ENCODE results near the gene PTK6.

Gene PTK6

DNA sequence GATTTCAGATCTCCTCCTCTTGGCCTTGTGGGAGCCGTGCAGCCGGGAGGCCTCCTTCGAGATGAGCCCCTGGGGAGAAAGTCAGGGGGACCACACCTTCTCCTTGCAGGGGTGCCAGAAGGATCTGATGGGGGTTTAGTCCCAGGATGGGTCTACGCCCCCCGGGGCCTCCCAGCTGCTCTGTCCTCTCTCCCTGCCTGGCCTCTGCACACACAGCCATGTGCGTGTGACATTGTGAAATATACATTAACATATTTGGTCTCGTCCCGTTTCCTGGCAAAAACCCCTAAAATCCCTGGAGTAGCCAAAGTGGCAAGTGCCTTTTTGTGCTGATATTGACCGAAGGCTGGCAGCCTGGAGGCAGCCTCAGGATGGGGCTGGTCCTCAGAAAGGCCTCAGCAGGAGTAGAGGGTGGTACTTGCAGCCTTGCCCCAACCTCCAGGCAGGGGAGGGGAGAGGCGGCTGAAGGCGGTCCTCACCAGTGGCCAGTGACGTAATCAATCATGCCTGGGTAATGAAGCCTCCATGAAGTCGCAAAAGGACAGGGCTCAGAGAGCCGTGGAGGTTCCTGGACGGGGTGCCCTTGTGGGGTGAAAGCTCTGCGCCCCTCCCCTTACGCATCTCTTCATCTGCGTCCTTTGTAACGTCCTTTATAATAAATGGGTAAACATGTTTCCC lies 42.0 kb upstream of the PTK6 start:
- no peaks in the 10 kb centered on the region for H3K27me3 ChIP-seq (replicated peaks; ENCODE audit: control insufficient read depth, insufficient read depth, low read length)
- no peak for DNase-seq (ENCODE audit: extremely low read depth, insufficient read length)

DNA sequence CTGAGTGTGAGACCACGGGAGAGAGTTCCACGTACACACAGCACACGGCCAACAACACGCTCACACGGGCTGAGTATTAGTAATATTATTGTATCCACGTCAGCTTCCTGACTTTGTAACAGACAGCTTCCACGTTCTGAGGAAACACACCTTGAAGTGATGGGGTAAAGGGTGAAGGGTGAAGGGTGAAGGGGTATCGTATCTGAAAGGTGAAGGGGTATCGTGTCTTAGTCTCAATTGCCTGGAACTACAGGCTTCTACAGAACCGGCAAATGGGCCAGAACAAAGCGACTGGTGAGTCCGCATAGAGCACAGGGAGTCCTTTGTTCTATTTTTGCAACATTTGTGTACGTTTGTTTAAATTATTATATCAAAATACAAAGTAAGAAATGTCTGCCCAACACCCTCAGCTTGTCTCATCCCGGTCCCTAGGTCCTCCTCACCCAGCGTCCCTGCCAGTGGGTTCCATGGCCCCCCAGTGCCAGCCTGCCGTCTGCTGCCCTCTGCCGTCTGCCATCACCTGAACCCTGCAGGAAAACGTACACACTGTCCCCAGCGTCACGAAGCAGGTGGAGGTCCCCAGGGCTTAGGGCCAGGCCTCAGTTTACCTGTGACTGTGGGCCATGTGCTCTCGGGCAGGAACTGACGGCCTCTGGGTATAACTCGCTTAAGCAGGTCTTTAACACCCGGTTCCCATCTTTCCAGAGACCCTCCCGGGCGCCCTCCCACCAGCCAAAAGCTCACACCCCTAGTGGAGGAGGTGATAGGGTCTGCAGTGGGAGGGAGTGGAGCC lies 41.2 kb upstream of the PTK6 start:
- H3K27me3 ChIP-seq (replicated peaks; ENCODE audit: control insufficient read depth, insufficient read depth, low read length) = no peaks in the 10 kb centered on the region
- H3K36me3 ChIP-seq (ENCODE audit: control insufficient read depth, insufficient read depth, low read length) = no peaks in the 10 kb centered on the region
- no peak overlapping the region for H3K4me3 ChIP-seq (replicated peaks; ENCODE audit: low read depth, low read length)
- no peak for DNase-seq (ENCODE audit: extremely low read depth, insufficient read length)
- TF ChIP-seq, protein P1, sequence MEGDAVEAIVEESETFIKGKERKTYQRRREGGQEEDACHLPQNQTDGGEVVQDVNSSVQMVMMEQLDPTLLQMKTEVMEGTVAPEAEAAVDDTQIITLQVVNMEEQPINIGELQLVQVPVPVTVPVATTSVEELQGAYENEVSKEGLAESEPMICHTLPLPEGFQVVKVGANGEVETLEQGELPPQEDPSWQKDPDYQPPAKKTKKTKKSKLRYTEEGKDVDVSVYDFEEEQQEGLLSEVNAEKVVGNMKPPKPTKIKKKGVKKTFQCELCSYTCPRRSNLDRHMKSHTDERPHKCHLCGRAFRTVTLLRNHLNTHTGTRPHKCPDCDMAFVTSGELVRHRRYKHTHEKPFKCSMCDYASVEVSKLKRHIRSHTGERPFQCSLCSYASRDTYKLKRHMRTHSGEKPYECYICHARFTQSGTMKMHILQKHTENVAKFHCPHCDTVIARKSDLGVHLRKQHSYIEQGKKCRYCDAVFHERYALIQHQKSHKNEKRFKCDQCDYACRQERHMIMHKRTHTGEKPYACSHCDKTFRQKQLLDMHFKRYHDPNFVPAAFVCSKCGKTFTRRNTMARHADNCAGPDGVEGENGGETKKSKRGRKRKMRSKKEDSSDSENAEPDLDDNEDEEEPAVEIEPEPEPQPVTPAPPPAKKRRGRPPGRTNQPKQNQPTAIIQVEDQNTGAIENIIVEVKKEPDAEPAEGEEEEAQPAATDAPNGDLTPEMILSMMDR (IDR thresholded peaks at IDR 0.05; ENCODE audit: insufficient read depth, low read length, poor library complexity, severe bottlenecking) = peak; percentile 35

More for the DNA sequence above, 42.0 kb upstream of the PTK6 start:
- H3K36me3 ChIP-seq (ENCODE audit: control insufficient read depth, insufficient read depth, low read length) = no peaks in the 10 kb centered on the region
- TF ChIP-seq, protein P1 (IDR thresholded peaks at IDR 0.05; ENCODE audit: insufficient read depth, low read length, poor library complexity, severe bottlenecking) = no peak
- no peak overlapping the region for H3K4me3 ChIP-seq (replicated peaks; ENCODE audit: low read depth, low read length)

DNA sequence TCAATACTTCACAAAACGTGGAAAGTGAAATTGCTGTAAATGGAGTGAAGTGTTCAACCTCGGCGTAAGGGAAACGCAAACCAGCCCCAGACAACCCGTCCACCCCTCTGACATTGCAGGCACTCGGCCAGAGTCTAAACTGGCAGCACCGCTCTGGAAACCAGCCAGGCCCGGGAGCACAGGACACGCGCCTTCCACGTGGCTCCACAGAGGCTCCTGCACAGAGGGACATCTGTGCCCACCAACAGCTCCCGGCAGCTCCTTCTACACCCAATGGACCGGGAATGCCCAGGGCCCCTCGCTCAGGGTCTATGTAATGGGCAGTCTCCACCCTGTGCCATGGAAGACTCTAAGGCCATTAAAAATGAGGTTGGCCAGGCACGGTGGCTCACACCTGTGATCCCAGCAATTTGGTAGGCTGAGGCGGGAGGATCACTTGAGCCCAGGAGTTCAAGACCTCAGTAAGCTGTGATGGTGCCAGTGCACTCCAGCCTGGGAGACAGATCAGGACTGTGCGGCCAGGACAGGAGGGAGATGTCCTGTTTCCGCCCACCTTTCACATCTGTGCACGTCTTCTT lies 40.2 kb upstream of the PTK6 start:
- DNase-seq (ENCODE audit: extremely low read depth, insufficient read length) = no peak
- TF ChIP-seq, protein P1 (IDR thresholded peaks at IDR 0.05; ENCODE audit: insufficient read depth, low read length, poor library complexity, severe bottlenecking) = no peak
- H3K36me3 ChIP-seq (ENCODE audit: control insufficient read depth, insufficient read depth, low read length) = no peaks in the 10 kb centered on the region; the same call in none of the 2 replicates
- H3K27me3 ChIP-seq (replicated peaks; ENCODE audit: control insufficient read depth, insufficient read depth, low read length) = no peaks in the 10 kb centered on the region
- H3K4me3 ChIP-seq (replicated peaks; ENCODE audit: low read depth, low read length) = no peak overlapping the region

DNA sequence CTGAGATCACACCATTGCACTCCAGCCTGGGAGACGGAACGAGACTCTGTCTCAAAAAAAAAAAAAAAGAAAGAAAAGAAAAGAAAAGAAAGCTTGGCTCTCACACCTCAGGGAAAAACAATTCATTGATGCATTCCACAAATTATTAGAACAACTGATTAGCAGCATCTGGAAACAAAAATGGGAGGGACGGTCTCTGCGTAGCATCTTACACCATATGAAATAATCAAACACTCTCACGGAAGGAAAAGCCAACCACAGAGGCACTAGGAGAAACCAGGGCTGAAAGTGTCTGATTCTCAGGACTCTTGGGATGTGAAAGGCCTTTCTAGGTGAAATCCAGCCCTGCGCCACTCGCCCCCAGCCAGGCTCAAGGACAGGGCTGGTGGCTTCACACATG lies 39.1 kb upstream of the PTK6 start:
- peaks cover 4% of the 10 kb centered on the region for H3K36me3 ChIP-seq (ENCODE audit: control insufficient read depth, insufficient read depth, low read length)
- no peak overlapping the region for H3K4me3 ChIP-seq (replicated peaks; ENCODE audit: low read depth, low read length)
- H3K27me3 ChIP-seq (replicated peaks; ENCODE audit: control insufficient read depth, insufficient read depth, low read length) = no peaks in the 10 kb centered on the region
- TF ChIP-seq, protein P1 (IDR thresholded peaks at IDR 0.05; ENCODE audit: insufficient read depth, low read length, poor library complexity, severe bottlenecking) = no peak
- no peak for DNase-seq (ENCODE audit: extremely low read depth, insufficient read length)

DNA sequence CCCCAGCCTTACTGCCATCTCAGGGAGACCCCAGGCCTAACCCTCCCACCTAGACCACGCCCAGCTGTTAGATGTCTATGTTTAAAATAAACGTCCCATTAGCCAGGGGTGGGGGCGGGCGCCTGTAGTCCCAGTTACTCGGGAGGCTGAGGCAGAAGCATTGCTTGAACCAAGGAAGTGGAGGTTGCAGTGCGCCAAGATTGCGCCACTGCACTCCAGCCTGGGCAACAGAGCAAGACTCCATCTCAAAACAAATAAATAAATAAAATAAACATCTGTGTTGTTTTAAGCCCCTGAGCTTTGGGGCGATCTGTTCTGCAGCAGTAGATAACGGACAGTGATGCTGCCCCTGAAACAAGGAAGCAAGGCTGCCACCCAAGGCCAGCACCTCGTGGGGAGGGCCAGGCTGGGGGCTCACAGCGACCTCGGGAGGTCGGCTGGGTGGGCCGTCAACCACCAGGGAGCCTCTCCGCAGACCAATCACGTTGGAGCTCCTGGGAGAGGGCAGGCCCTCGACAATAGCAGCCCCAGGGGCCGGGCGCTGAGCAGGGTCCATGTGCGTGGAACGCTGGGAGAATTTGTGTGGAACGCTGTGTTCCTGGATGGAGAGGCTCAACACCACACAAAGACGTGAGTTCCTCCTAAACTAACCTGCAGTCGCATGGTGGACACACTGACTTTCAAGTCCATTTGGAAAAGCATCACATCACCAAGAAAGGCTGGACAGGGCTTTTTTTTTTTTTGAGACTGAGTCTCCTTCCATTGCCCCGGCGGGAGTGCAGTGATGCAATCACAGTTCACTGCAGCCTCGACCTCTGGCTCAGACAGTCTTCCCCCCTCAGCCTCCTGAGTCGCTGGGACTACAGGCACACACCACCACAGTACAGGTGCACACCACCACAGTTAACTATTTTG lies 37.9 kb upstream of the PTK6 start:
- TF ChIP-seq, protein P1 (IDR thresholded peaks at IDR 0.05; ENCODE audit: insufficient read depth, low read length, poor library complexity, severe bottlenecking) = no peak
- no peak overlapping the region for H3K4me3 ChIP-seq (replicated peaks; ENCODE audit: low read depth, low read length)
- H3K27me3 ChIP-seq (replicated peaks; ENCODE audit: control insufficient read depth, insufficient read depth, low read length) = no peaks in the 10 kb centered on the region
- peaks cover 4% of the 10 kb centered on the region for H3K36me3 ChIP-seq (ENCODE audit: control insufficient read depth, insufficient read depth, low read length)
- no peak for DNase-seq (ENCODE audit: extremely low read depth, insufficient read length)

Data from GM06990 (cell line).